MM.1S (cell line): Measurements from ENCODE around the gene TNIP1.

Experiments
- CTCF ChIP-seq: fragments of 300-600 bp; sonication (generic); IDR thresholded peaks from 2 replicates; pipeline ENCODE4 v1.5.1; 2016; ENCODE audit warnings: antibody characterized with exemption, low read length, mixed read lengths
- EZH2 ChIP-seq: fragments of 300-600 bp; sonication (generic); optimal IDR thresholded peaks from 2 replicates; pipeline ENCODE3; 2017; ENCODE audit warnings: low read depth, mild to moderate bottlenecking, antibody characterized with exemption, low read length, mixed read lengths
- EZH2phosphoT487 ChIP-seq: fragments of 300-600 bp; sonication (generic); IDR thresholded peaks from 2 replicates; pipeline ENCODE4 v1.6.1; 2018; ENCODE audit warnings: antibody characterized with exemption, low read length

GRCh38 chr5:151096001-151096373, 15.2 kb upstream of the TNIP1 start:
- no peak for TF ChIP-seq CTCF
- TF ChIP-seq EZH2phosphoT487: no peak
- TF ChIP-seq EZH2: no peak
